Activated T-cell treated with anti-CD3 and anti-CD28 coated beads, Interleukin-2, amount 50 U/mL, for 4 hours (primary cell): ENCODE measurements around the gene FCGR3B. TPM values are rescaled to one million over a fixed set of nuclear protein-coding genes. Genes with fewer than 3 reads are reported as not detected.
"Not testable (repeated sequence)": the region's sequence is repeated elsewhere in the genome, so short reads cannot be mapped to it uniquely, and the experiment has no call there.

Experiments used
- ATAC-seq, 2 donors: fragments of 200-7000 bp; cut with Tn5 transposase; one replicate each; pipeline ENCODE4 v1.10.0; 2021
- DNase-seq: peaks from one replicate; pipeline ENCODE4 v3.0.0-alpha.2; 2020
- H3K27me3 Mint-ChIP-seq: one replicate; pipeline ENCODE4 v1.8.0; 2021; ENCODE audit warnings: low read depth, mixed read lengths
- H3K36me3 Mint-ChIP-seq: one replicate; pipeline ENCODE4 v1.8.0; 2022; ENCODE audit warnings: mixed read lengths; ENCODE audit not compliant: insufficient read depth
- H3K4me1 Mint-ChIP-seq: one replicate; pipeline ENCODE4 v1.8.0; 2021; ENCODE audit warnings: low read depth, mixed read lengths
- H3K4me3 Mint-ChIP-seq: one replicate; pipeline ENCODE4 v1.8.0; 2021; ENCODE audit warnings: mild to moderate bottlenecking, moderate library complexity, mixed read lengths
- H3K9me3 Mint-ChIP-seq: one replicate; pipeline ENCODE4 v1.8.0; 2021; ENCODE audit warnings: mixed read lengths
- total RNA-seq, 3 donors: library from RNA; stranded (reverse); gene quantifications; one replicate each; pipeline ENCODE4 v1.2.1, GENCODE V29; 2021

FCGR3B gene
- total RNA-seq, 3 donors from 2014 or later, result not detected

DNA sequence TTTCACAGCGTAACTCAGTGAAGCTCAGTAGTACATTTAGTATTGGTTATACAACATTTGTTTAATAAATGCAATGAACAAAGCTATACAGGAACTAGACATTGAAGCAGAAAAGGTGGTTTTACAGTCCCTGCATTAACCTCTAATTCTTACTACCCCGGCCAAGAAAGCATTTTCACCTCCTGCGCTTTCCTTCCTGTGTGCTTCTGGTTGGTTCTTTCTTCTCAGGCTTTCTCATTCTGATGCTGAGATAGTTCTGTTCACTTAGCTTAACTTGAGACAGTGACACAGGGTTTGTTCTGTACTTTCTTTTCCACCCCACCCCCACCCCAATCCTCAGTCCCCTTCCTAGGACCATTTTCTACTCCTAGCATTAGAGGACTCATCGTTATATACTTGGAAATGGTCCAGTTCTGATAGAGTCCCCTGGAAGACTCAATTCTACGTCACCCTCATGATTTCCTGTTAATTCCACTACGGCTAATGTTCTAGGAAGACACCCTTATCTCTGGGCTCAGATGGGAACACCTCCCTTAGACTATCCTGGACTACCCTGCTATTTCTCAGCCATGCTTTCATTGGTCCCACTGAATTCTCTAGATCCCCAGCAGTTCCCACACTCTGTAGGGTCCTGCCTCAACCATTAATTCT is 7.5 kb downstream of the FCGR3B start:
- not testable (repeated sequence) for DNase-seq, H3K9me3 Mint-ChIP-seq, H3K36me3 Mint-ChIP-seq, H3K27me3 Mint-ChIP-seq
- H3K4me1 Mint-ChIP-seq, result peaks cover 44% of the 10 kb centered on the region
- peak overlapping the region; percentile 9 for H3K4me3 Mint-ChIP-seq
- peak; percentile 44 to 46 for ATAC-seq

DNA sequence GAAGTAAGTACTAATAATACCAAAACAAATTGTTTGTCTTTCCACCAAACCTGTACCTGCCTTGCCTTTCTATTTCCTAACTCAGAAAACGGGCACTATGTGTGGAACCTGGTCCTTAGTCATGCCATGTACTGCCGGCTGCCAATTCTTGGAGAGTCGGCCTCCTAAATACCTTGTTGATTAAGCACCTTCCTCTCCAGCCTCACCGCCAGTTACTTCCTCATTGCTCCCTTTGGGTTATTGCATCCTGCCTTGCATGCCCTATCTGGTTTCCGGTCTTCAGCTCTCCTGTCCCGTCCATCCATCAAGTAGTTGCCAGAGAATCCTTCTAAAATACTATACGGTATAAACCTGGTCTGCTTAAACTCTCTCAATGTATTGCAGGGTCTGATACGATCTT is 8.9 kb downstream of the FCGR3B start:
- not testable (repeated sequence) for H3K9me3 Mint-ChIP-seq, ATAC-seq, H3K36me3 Mint-ChIP-seq, DNase-seq, H3K27me3 Mint-ChIP-seq
- H3K4me3 Mint-ChIP-seq, result peak overlapping the region; percentile 93
- peaks cover 44% of the 10 kb centered on the region for H3K4me1 Mint-ChIP-seq

DNA sequence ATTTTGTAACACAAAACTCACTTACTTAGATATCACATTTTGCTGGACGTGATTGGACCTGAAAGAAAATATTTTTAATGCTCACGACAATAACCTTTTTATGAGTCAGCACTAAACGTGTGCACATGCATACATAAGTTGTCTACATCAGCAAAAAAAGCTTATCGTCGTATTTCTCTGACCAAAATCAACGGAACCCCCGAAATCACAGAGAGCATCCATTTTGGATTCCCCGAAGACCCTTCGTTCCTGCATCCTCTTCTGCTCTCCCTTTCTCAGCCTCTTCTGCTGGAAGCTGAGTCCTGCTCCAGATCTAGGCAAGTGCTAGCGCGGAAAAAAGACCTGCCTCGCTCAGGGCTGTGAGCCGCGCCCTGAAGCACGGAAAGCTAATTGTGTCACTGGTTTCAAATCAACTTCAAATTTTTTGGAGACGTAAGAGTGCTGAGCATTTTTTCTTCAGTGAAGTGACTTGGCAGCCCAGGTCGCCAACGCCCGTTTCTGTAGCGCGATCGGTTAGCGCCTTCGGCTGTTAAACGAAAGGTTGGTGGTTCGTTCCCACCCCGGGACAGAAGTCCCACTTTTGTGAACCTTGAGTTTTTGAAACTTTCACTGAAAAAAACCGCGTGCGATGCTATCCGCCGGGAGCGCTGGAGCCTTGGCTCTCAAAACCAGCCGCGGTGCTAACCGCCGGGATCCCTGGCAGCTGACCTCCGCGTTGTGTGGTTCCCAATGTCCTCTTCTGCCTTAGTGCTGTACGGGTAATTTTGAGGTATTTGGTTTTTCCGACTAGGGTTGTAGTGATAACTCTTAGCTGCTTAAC is 9.6 kb downstream of the FCGR3B start:
- H3K36me3 Mint-ChIP-seq, H3K9me3 Mint-ChIP-seq, H3K27me3 Mint-ChIP-seq: not testable (repeated sequence)
- H3K4me3 Mint-ChIP-seq, result peak overlapping the region; percentile 93
- ATAC-seq (peak; percentile 76 to 89), DNase-seq (peak; percentile 70)
- H3K4me1 Mint-ChIP-seq, result peaks cover 38% of the 10 kb centered on the region

DNA sequence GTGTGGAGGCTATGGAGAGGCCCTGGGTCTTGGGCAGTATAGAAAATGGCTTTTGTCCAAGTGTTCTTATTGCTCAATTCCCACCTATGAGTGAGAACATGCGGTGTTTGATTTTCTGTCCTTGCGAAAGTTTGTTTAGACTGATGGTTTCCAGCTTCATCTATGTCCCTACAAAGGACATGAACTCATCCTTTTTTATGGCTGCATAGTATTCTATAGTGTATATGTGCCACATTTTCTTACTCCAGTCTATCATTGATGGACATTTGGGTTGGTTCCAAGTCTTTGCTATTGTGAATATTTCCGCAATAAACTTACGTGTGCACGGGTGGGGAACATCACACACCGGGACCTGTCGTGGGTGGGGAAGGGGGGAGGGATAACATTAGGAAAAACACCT is 10.6 kb downstream of the FCGR3B start:
- H3K27me3 Mint-ChIP-seq, DNase-seq, H3K36me3 Mint-ChIP-seq, ATAC-seq, H3K9me3 Mint-ChIP-seq: not testable (repeated sequence)
- peak overlapping the region; percentile 13 for H3K4me3 Mint-ChIP-seq
- H3K4me1 Mint-ChIP-seq, result peaks cover 34% of the 10 kb centered on the region

DNA sequence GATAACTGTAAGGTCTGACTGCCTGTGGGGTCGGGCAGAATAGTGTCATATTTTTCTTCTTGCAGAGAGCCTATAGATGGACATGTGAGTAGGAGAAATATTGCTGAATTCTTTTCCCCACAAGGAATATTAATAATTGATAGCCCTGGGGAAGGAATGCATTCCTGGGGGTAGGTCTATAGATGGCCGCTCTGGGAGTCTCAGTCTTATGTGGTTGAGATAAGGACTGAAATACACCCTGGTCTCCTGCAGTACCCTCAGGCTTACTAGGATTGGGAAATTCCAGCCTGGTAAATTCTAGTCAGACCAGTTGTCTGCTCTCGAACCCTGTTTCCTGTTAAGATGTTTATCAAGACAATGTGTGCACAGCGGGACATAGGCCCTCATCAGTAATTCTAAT is 12.5 kb downstream of the FCGR3B start:
- not testable (repeated sequence) for H3K9me3 Mint-ChIP-seq, ATAC-seq, H3K27me3 Mint-ChIP-seq, H3K36me3 Mint-ChIP-seq, DNase-seq, H3K4me3 Mint-ChIP-seq
- peaks cover 23% of the 10 kb centered on the region for H3K4me1 Mint-ChIP-seq

DNA sequence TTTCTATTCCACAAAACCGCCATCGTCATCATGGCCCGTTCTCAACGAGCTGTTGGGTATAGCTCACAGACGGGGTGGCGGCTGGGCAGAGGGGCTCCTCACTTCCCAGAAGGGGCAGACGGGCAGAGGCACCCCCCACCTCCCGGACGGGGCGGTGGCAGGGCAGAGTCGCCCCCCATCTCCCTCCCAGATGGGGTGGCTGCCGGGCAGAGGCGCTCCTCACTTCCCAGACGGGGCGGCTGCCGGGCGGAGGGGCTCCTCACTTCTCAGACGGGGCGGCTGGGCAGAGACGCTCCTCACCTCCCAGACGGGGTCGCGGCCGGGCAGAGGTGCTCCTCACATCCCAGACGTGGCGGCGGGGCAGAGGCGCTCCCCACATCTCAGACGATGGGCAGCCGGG is 14.6 kb downstream of the FCGR3B start:
- not testable (repeated sequence) for H3K4me3 Mint-ChIP-seq, ATAC-seq, DNase-seq, H3K9me3 Mint-ChIP-seq, H3K36me3 Mint-ChIP-seq, H3K27me3 Mint-ChIP-seq
- peaks cover 25% of the 10 kb centered on the region for H3K4me1 Mint-ChIP-seq

DNA sequence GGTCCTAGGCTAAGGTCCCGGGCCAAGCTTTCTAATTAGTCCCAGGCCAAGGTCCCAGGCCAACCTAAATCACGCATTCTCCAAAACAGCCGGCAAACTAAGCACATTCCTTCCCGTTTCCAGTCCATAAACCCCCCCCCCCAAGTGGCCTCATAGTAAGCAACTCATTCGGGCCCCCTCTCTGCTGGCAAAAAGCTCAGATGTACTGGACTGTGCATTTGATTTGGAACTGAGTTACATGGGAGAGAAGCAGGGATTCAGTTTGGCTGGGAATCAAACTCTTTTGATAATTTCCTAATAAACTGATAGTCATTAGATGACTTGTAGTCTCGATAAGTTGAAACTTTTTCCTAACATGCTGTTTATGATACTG is 17.8 kb downstream of the FCGR3B start:
- peaks cover 18% of the 10 kb centered on the region for H3K4me1 Mint-ChIP-seq
- peak overlapping the region; percentile 89 for H3K4me3 Mint-ChIP-seq
- H3K36me3 Mint-ChIP-seq, DNase-seq, H3K9me3 Mint-ChIP-seq, ATAC-seq, H3K27me3 Mint-ChIP-seq: not testable (repeated sequence)

DNA sequence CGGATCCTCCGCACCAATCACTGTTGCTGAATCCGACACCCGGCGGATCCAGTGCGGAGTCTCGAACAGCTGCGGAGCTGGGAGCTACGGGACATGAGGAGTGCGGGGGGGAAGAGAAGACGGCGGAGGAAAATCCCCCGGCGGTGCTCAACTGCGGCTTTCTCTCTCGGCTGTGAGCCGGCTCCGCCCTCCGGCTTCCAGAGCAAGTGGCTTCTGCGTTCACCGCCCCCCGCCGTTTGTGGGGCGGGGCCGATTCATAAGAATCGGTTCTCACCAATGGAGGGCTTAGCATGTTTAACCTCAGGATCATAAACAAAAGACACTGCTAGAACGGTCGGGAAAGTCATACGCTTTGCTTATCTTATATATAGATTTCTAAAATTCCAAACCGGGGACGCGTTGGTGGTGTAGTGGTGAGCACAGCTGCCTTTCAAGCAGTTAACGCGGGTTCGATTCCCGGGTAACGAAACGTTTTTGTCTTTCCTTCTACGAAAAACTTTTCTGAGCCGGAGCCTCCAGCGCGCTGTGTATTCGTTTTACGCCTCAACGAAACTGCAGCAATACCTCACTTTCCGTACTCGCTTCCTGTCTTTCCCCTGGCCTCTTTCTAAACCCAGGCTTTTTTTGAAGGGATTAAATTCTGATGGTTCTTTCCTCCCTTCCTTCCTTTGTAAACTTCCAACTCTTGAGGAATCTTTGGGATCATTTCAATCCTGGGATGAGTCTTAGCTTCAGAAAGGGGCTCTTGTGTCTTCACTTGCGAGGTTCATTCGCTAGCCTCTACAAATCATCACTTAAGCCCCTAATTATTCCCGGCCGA is 18.4 kb downstream of the FCGR3B start:
- H3K27me3 Mint-ChIP-seq, H3K36me3 Mint-ChIP-seq, H3K9me3 Mint-ChIP-seq: not testable (repeated sequence)
- DNase-seq (peak; percentile 75), ATAC-seq (peak; percentile 92 to 95)
- H3K4me3 Mint-ChIP-seq, result peak overlapping the region; percentile 89
- H3K4me1 Mint-ChIP-seq, result peaks cover 18% of the 10 kb centered on the region

DNA sequence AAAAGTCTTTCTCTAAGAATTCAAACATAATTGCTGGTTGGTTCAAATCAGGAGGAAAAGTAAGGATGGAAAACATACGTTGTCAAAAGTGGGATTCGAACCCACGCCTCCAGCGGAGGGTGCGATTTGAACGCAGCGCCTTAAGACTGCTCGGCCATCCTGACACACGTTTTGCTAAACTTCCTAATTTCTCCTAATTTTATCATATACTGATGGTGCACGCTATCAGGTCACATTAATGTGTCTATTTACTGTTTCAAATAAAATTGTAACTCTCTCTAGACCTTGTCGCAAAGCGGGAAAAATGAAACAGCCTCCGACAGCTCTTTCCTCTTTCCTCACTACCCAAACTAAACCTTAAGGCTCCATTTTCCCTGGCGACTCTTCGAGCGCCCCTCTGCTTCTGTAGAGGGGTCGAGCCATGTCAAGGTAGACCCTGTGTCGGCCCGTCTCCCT is 19.1 kb downstream of the FCGR3B start:
- not testable (repeated sequence) for H3K27me3 Mint-ChIP-seq, DNase-seq, H3K36me3 Mint-ChIP-seq, H3K9me3 Mint-ChIP-seq
- H3K4me1 Mint-ChIP-seq, result peaks cover 18% of the 10 kb centered on the region
- H3K4me3 Mint-ChIP-seq, result peak overlapping the region; percentile 89
- peak in 1 of 2 donors; percentile 3 for ATAC-seq

DNA sequence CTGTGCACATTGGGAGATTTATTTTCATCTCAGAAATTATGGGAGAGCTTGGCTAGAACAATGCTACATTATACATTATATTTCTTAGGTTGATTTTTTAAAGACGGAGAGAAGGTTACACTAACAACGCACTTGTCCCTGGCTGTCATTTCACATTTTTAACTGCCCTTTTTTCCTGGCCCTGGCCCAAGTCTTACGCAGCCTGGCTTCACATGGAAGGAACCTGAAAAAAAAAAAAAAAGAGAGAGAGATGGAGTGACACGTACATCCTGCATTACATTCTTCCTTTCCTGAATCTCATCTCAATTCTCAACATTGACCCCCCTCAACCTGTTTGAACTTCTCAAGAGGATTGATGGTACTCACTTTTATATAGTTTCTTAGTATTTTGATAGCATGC is 20.8 kb downstream of the FCGR3B start:
- H3K4me1 Mint-ChIP-seq, result peaks cover 18% of the 10 kb centered on the region
- not testable (repeated sequence) for DNase-seq, H3K36me3 Mint-ChIP-seq, H3K9me3 Mint-ChIP-seq, ATAC-seq, H3K4me3 Mint-ChIP-seq
- H3K27me3 Mint-ChIP-seq, result peaks cover 13% of the 10 kb centered on the region

DNA sequence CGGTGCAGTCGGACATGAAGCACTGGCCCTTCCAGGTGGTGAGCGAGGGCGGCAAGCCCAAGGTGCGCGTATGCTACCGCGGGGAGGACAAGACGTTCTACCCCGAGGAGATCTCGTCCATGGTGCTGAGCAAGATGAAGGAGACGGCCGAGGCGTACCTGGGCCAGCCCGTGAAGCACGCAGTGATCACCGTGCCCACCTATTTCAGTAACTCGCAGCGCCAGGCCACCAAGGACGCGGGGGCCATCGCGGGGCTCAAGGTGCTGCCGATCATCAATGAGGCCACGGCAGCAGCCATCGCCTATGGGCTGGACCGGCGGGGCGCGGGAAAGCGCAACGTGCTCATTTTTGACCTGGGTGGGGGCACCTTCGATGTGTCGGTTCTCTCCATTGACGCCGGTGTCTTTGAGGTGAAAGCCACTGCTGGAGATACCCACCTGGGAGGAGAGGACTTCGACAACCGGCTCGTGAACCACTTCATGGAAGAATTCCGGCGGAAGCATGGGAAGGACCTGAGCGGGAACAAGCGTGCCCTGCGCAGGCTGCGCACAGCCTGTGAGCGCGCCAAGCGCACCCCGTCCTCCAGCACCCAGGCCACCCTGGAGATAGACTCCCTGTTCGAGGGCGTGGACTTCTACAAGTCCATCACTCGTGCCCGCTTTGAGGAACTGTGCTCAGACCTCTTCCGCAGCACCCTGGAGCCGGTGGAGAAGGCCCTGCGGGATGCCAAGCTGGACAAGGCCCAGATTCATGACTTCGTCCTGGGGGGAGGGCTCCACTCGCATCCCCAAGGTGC is 24.2 kb downstream of the FCGR3B start:
- H3K36me3 Mint-ChIP-seq, DNase-seq, H3K4me3 Mint-ChIP-seq, H3K9me3 Mint-ChIP-seq, H3K4me1 Mint-ChIP-seq: not testable (repeated sequence)
- H3K27me3 Mint-ChIP-seq, result peaks cover 26% of the 10 kb centered on the region
- ATAC-seq, result peak in 1 of 2 donors; percentile 28

DNA sequence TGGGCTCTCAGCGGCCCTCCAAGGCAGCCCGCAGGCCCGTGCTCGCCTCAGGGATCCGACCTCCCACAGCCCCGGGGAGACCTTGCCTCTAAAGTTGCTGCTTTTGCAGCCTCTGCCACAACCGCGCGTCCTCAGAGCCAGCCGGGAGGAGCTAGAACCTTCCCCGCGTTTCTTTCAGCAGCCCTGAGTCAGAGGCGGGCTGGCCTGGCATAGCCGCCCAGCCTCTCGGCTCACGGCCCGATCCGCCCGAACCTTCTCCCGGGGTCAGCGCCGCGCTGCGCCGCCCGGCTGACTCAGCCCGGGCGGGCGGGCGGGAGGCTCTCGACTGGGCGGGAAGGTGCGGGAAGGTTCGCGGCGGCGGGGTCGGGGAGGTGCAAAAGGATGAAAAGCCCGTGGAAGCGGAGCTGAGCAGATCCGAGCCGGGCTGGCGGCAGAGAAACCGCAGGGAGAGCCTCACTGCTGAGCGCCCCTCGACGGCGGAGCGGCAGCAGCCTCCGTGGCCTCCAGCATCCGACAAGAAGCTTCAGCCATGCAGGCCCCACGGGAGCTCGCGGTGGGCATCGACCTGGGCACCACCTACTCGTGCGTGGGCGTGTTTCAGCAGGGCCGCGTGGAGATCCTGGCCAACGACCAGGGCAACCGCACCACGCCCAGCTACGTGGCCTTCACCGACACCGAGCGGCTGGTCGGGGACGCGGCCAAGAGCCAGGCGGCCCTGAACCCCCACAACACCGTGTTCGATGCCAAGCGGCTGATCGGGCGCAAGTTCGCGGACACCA is 25.0 kb downstream of the FCGR3B start:
- H3K4me3 Mint-ChIP-seq, H3K9me3 Mint-ChIP-seq, H3K36me3 Mint-ChIP-seq, H3K4me1 Mint-ChIP-seq, DNase-seq: not testable (repeated sequence)
- H3K27me3 Mint-ChIP-seq, result peaks cover 26% of the 10 kb centered on the region
- ATAC-seq, result peak; percentile 52 to 65

DNA sequence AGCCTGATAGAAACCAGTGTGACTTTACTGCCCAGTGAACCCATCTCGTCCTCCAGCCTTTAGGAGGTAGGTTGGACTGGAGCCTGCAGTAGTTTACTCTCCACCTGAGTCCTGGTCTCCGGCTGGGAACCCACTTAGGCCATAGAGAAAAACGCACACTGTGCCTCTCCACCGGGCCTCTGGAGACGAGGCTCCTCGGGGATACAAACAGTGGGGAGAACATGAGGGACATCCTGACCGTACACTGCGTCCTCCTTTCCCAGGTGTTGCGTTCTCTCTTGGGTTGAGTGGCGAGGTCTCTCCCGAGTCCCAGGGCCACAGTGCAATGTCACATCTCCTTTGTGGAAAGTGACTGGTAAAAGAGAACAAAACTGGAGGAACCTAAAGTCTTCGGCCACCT is 26.0 kb downstream of the FCGR3B start:
- not testable (repeated sequence) for DNase-seq, H3K4me3 Mint-ChIP-seq, H3K4me1 Mint-ChIP-seq, H3K36me3 Mint-ChIP-seq, ATAC-seq, H3K9me3 Mint-ChIP-seq
- peaks cover 22% of the 10 kb centered on the region for H3K27me3 Mint-ChIP-seq
